Cardiac septum (tissue), 1 donor: ENCODE results near the gene SLC13A4. TPM values are rescaled to one million over a fixed set of nuclear protein-coding genes. Genes with fewer than 3 reads are reported as not detected.

ENCODE experiments used
- DNase-seq: peaks from one replicate; pipeline ENCODE4 v3.0.0-alpha.2; 2020; ENCODE audit warnings: low spot score
- intact Hi-C: fragments of 100-400 bp; cut with DNase I; formaldehyde crosslinking; loops from one replicate; pipeline ENCODE4 v1.14.0; 2022
- total RNA-seq: library from RNA; stranded (reverse); fragmentation: NEBNext Ultra II Directional; extraction: Animal tissue kit (Norgen Biotek cat#: 25700); gene quantifications from one replicate; pipeline ENCODE4 v1.2.1, GENCODE V29; 2021
- donor health status: DM: no; HTN: no; CAD: no.

Gene SLC13A4
- total RNA-seq, 1 donor from 2014 or later: 1.0 TPM

DNA sequence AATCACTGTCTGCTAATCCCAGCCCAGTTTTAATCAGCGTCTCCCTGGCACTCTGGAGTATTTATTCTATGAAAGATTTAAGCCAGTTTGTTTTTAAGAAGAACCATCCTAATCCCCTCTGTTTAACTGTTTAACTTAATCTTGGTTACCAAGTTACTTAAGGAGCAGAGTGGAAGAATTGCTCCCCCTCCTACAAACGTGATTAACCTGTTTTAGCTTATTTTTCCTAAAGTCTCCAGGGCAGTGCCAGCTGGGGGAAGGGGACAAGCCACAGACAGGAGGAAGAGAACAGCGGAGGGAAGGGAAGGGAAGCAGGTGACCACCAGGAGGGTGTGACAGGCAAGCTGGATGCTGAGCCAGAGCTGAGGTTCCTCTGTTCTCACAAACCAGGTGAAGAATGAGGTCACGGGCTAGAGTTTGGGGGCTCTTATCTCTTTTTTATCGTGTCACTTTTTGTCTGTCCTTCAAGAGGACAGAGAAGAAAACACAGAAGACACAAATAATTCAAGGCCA lies 1.7 kb downstream of the SLC13A4 start:
- intact Hi-C loops: no loop called here
- peak; percentile 22 for DNase-seq

DNA sequence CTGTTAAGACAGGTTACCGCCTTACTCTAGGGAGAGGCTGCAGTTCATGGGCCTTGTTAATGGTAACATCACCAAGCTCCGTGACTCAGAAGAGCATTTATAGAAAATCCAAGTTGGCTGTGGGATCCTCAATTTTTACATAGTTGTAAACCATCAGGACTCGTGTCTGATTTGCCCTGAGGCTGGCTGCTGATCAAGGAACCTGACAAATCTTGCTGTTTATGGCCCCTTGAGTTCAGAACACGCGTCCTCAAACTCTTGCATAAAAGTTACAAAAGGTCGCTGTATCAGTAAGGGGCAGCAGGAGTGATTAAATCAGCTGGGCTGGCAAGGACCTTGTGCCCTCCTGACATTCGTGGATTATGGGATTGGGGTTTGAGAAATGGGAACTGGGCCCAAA lies 4.6 kb downstream of the SLC13A4 start:
- intact Hi-C loops: no loop called here
- peak; percentile 19 for DNase-seq

DNA sequence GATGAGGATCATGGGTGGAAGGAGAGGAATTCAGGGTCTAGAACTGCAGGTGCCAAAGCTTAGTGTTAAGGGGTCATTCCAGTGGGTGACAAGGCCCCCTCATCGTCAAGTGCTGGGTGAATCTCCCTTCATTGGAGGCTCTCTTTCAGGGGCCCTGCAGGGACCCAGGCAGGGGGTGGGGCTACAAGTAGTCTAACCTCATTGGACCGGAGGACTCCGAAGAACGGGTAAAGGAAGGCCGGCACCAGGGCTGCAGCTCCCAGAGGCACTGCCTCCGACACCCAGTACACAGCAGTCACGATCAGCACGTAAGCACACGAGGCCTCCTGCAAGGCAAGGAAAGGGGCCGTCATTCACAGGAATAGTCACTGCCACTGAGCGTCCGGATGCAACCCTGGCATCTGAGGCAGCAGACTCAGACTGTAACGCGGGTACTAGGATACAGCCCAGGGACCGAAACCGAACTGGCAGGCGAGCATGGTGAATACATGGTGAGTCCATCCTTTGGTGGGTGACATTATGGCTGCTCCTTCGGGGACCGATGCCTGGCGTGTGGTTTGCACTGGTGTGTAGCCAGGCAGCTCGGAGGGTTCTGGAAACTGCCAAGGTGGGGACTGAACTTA lies 6.7 kb downstream of the SLC13A4 start:
- intact Hi-C loops: no loop called here
- peak; percentile 46 for DNase-seq

DNA sequence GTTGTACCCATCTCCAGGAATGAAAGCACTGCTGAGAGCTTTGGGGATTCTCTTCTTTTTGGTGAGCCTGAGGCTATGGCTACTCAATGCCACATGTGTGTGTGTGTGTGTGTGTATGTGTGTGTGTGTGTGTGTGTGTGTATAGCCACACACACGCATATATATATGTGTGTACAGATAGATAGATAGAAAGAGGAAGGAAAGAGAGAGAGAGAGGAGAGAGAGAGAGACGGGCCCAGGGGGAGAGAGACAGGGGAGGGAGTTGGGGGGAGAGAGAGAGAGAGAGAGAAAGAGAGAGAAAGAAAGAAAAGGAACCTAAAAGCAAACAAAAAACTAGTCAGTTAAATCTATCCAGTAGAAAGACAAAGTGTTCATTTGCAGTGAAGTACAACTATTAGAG lies 8.3 kb downstream of the SLC13A4 start:
- intact Hi-C loops: no loop called here
- no peak for DNase-seq

DNA sequence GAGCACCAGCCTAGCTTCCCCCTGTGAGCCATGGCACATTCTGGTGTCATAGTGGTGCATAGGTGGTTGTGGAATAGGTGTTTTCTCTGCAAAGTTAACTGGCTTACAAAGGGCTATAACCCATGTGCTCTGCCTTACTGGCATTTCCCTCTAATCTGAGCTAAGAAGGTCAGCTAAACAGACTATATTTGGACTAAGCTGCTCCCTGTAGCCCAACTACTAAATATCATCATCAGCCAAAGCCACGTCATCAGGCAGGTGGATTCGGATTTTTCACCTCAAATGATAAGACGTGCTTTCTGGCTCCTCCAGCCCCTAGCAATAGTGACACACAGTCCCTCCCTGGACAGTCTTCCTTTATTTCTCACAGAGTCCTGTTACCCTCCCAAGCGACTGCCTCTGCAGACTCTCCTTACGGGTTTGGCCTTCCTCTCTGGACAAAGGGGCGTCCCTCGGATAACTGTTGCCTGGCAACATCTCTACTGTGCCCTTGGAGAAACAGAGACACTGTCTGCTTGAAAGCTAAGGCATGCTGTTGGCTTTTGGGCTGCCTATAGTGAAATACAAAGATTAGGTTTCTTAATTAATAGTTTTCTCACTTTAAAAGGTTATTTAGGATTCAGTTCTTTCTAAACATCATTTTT lies 9.1 kb downstream of the SLC13A4 start:
- peak; percentile 29 for DNase-seq

DNA sequence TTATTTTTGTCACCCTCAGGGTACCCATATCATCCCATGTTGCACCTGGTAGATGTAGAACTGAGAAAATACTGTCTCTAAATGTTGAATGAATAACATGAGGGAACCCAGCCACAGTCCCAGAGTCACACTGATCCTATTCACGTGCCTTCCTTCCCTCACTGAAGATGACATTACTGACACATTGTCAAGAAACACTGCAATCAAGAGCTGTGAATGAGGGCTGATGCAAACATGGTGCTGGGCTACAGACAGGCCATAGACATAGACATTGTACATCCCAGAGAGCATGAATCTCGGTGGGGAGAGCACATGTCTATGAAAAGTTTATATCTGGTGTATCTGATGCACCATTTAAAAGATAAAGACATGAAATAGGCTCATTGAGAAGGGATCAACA lies 9.8 kb downstream of the SLC13A4 start:
- peak; percentile 6 for DNase-seq
- intact Hi-C loops: no loop called here

More for the DNA sequence above, 9.1 kb downstream of the SLC13A4 start:
- intact Hi-C loops: no loop called here

DNA sequence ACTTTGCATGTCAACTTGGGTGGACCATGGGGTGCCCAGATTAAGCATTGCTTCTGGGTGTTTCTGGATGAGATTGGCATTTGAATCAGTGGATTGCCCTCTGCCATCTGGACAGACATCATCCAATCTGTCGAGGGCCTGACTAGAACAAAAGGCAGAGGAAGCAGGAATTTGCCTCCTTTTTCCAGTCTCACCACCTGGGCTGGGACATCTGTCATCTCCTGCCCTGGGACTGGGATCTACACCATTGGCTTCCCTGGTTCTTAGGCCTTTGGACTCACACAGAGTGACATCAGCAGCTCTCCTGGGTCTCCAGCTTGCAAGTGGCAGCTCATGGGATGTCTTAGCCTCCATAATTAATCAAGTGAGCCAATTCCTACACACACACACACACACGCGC lies 10.3 kb downstream of the SLC13A4 start:
- intact Hi-C loops: no loop called here
- DNase-seq: peak; percentile 31

DNA sequence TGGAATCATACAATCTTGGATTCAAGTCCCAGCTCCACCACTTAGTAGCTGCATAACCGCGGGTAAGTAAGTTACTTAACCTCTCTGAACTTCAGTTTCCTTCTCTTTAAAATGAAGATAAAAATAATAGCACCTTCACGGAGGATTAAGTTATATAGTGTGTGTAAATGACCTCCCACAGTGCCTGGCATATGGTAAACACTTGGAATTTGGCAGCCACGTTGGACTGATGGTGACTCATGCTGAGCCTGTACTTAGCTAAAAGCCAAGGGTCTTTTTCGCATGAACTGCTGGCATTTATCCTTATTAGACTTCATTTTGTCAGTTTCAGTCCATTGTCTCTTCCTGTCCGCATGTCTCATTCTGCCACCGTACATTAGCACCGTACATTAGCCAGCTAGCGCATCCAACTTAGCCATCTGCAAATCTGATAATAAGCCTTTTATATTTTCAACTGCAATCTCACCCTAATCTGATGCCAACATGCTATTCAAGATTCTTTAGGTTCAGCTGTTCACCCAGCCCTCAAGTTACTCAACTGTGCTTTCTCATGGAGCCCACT lies 11.2 kb downstream of the SLC13A4 start:
- intact Hi-C loops: no loop called here
- DNase-seq: peak; percentile 20

DNA sequence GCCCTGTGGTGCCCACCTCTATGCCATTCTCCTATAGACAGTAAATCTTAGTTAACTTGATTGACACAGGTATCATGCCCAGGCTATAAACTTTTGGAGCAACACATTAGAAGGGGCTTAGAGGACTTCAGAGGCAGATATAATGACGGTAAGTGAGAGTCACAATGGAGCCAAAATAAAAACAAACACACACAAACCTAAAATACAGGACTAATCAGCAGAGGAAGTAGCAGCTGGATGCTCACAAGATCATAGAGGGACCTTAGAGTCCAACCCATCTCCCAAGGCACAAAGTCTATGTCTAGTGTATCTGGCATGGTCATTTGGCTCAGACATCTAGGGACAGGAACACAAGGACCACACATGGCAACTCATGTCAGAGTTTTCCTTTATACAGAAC lies 12.3 kb downstream of the SLC13A4 start:
- DNase-seq: no peak
- intact Hi-C loops: no loop called here

DNA sequence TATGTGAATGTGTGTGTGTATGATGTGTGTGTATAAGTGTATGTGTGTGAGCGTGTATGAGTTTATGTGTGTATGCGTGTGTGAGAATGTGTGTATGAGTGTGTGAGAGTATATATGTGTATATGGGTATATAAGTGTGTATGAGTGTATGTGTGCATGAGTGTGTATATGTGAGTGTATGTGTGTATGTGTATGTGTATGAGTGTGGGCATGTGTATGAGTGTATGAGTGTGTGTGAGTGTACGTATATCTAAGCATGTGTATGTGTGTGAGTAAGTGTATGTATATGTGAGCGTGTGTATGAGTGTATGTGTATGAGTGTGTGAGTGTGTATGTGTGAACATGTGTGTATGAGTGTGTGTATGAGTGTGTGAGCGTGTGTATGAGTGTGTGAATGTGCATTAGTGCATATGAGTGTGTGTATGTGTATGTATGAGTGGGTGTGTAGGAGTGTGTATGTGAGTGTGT lies 12.9 kb downstream of the SLC13A4 start:
- intact Hi-C loops: no loop called here
- DNase-seq: no peak

DNA sequence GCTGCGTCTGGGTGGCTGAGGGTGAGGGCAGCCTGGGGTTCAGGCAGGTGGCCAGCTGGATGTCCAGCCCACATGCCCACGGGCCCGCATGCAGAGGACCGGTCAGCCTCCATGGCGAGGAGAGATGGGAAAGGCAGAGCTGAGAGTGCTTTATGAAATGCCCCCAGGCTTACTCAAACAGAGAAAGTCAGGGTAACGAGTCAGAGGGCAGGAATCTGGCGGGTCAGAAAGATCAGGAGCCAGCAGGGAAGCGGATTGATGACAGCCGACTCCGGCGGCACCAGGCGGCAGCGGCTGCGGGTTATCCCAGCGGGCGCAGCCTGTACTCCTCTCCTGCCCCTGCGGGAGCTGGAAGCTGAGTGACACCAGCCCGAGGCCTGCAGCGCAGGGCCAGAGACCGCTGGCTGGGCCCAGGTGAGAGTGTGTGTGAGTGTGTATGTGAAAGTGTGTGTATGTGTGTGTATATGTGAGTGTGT lies 13.4 kb downstream of the SLC13A4 start:
- DNase-seq: no peak
- intact Hi-C loops: no loop called here

DNA sequence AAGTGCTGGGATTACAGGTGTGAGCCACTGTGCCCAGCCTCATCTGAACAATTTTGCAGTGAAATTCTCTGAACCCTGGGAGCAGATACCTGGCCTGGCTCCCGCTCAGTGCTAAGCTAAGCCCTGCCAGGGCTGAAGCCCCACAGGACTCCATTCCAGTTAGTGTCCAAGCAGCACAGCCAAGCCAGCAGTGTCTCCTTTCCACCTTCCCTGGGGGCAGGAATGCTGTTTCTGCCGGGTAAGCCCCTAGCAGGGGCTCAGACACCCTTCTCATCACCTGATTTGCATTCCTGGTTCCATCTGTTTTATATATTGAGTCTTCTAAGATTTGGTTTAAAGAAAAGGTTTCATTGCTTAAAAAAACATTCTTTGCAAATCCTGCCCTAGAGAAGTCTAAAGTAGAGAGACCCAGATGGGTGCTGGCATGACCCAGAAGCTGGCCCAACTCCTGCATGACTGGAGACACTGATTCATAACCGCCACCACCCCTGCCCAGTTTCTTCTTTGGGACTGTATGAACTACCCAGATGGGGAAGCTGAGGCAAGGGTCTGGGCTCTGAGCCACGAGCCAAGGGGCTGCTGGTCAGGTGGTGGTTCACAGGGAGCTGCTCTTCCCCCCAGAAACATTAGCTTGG lies 14.0 kb downstream of the SLC13A4 start:
- intact Hi-C loops: no loop called here
- DNase-seq: no peak

DNA sequence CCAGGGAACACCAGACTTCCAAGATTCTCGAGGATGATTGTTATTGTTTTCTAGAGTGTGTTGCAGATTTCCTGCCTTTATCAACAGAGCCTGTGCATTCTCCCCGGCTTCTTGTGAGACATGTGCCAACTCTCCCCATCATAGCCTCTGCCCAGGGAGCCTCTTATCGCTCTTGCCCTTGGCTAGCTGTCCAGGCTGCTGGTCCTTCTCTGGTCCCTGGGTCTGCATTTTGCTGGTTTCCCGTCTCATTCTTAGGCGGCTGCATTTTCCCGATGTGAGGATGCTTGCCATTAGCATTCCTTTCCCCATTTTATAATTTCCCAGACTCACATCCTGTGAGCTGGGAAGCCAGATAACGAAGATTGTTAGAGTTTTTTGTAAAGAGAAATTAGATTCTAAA lies 15.2 kb downstream of the SLC13A4 start:
- intact Hi-C loops: no loop called here
- DNase-seq: no peak

DNA sequence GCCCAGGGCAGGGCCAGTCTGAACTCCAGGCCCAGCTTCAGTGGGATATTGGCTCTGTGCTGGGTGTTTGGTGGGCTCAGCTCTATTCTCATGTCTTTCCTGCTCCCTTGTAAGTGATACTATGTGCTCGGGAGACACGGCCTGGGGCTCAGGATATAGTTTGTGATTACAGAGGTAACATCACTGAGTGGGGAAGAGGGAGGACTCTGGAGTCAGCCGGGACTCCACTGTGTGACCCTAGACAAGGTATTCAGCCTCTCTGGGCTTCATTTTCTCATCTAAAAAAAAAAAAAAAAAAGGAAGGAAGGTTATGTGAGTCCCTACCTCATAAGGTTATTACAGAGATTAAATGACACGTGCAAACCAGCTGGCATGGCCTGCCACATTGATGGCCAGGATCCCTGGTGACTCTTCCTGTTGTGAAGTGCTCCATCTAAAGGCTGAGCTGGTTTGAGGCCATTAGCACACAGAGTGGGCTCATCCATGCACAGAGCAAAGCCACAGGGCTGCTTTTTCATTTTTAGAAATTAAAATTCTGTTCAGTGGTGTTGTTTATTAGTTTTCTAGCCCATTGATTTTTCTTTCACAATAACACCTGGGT lies 15.7 kb downstream of the SLC13A4 start:
- no peak for DNase-seq
- intact Hi-C loops: no loop called here

DNA sequence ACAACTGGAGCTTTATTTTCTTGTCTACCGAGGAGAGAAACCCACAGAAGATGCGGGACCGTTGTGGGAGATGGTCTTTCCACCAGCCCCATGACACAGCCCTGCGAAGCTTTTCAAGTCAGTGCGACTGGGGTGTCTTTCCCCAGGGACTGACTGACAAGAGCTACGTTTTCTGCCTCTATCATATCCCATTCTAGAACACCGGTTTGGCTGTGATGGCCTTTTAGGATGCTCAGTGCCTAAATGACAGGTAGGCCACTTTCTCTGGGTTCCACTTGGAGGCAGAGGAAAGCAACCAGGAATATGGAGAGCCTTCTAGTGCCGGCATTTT lies 16.9 kb downstream of the SLC13A4 start:
- intact Hi-C loops: no loop called here
- no peak for DNase-seq

DNA sequence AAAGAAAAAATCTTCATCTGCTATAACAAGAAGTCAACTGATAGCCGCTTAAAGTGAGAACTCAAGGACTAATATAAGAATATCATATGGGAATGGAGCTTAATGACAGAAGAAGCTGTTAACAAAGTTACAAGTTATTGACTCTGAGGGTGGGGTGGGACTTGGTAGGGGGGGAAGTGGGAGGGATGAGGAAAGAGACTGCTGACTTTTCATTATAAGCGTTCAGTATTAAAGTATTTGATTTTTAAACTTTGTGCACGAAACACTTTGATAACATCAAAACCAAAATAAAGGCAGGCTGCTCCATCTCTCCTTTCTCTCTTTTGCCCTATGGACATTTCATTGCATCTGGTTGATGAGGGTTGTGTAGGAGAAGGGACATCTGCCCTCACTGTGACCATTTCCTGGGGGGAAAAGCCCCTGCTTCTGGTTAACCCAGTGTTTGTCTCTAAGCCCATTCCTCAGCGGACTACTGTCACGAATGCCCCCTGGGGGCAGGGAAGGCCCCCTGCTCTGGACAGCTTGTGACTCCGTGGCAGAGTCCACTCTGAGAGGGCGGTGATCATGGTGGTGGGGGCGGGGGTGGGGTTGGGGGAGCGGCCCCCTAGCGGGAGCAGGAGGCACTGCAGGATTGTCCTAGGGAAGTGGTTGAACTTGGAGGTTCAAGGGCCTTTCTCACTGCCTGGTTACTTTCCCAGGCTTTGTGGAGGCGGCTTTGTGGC lies 17.4 kb downstream of the SLC13A4 start:
- intact Hi-C loops: no loop called here
- no peak for DNase-seq

DNA sequence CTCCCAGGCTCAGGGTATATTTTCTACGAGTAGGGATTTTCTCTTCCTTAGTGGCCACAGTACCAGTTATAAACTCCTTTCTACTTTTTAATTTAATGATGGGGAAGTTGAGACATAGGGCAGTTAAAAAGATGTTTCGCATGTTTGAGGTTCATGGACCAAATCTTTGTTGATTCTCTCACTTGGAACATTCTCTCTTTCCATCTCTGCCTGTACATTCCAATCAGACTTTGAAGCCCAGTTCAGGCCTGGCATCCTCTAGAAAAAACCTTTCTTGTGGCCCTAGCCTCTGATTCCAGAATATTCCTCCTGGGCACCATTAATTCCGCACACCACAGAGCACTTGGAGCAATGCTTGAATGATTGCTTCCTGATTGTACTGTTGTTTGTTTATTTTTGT lies 18.5 kb downstream of the SLC13A4 start:
- intact Hi-C loops: no loop called here
- no peak for DNase-seq

DNA sequence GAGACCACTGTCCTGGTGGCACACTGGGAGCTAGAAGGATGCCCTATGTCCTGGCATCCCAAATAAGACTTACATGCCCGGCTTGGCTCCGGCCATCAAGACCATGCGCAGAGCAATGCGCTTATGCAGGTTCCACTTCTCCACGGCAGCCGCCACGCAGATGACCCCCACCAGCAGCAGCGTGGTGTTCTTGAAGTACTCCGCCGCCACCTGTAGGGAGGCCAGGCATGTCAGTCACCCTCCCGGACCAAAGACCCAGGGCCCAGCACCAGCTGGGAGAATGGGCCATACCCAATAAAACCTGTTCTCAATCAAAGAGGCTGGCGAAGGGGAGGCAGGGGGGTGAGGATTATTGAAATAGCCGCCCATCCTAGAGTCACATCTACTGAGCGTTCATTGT lies 19.9 kb downstream of the SLC13A4 start:
- intact Hi-C loops: no loop called here
- DNase-seq: no peak

DNA sequence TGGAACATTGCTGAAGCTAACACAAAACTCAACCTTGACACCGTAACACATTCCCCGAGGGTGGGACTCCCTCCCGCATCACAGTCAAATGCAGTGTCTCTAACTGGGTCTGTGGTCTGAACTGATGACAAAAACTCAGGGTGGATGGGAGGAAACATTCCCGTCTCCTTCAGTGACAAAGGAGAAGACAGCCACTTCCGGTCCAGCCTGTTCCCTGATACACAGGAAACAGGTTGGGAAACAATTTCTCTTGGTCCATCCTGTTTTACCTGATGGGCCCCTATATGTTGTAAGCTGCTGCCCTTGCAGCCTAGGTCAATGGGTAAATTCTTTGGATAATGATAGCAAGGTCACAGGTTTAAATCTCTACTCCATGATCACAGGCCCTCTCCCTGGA lies 20.4 kb downstream of the SLC13A4 start:
- intact Hi-C loops: no loop called here
- no peak for DNase-seq
